NCI-H774 (cell line): ENCODE data around the gene SMYD5.

Source experiments
- DNase-seq: peaks from one replicate; lab custom pipeline; 2025; lab: John Stamatoyannopoulos, UW

SMYD5 gene

DNA sequence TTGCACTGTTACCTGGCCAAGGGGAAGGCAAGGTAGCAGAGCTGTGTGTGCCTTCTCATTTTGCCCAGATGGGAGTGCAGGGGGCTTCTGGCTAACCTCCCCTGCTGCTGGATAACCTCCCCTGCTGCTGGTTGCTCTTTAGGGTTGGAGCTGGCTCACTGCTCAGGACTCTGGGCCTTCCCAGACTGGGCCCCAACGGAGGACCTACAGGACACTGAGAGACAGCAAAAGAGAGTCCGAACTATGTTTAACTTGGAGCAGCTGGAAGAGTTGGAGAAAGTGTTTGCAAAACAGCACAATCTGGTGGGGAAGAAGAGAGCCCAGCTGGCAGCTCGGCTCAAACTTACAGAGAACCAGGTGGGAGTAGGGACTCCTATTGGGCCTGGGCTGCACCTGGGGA lies 5.8 kb upstream of the SMYD5 start:
- no peak for DNase-seq

DNA sequence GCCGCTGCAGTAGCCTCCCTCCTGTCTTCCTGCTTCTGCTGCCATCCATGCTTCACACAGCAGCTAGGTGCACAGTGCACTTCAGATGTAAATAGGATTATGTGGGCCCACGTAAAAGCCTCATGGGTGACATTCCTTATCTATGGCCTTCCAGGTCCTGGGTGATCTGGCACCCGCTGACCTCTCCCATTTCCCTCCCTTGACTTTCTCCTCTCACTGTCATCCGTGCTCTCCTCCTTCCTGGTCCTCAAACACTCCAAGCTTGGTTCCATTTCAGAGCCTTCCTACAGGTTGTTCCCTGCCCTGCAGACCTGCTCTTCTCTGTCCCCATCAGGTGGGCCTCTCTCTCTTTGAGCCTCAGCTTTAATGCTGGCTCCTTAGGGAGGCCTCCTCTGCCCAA lies 4.0 kb upstream of the SMYD5 start:
- no peak for DNase-seq

DNA sequence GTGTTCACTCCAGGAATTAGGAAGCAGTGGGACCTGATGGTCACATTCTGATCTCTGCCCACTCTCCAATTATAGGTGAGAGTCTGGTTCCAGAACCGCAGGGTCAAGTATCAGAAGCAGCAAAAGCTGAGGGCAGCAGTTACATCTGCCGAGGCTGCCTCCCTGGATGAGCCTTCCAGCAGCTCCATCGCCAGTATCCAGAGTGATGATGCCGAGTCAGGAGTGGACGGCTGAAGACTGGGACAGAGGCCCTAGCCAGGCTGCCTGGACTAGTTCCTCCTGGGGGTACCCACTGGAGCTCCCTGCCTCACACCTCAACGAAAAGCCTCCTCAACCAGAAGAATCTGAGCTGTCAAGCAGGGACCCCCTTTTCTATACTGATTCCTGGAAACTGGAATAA lies 3.3 kb upstream of the SMYD5 start:
- no peak for DNase-seq

DNA sequence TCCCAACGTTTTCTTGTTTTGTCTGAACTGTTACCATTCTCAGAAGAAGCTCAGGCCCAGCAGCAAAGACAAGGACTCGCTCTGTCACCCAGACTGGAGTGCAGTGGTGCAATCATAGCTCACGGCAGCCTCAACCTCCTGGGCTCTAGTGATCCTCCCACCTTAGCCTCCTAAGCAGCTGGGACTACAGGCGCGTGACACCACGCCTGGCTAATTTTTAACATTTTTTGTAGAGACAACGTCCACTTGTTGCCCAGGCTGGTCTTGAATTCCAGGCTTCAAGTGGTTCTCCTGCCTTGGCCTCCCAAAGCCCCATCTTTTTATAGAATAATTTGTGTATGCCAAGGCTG lies 2.0 kb upstream of the SMYD5 start:
- no peak for DNase-seq

- DNase-seq, result peak; percentile 35
Measured at GRCh38 chr2:73212448-73213176, 1.4 kb upstream of the SMYD5 start.

DNA sequence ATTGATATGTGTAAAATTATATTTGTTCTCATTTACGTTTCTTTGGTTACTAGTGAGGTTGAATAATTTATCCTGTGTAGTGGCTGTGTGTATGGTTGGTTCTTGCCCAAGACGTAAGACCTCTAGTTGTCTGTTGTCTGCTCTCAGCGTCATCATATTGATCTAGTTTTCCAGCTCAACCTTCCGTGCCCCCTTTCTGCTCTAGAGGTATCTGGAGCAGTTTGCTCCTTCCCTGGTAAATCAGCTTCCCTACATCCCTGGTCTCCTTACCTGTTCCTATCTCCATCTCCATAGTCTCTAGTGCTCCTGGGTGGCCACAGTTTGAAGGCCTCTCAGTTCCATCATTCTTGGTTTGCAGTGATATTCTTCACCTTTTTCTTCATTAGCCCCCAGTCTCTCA lies 1.2 kb downstream of the SMYD5 start:
- no peak for DNase-seq

- no peak for DNase-seq
Measured at GRCh38 chr2:73217160-73217559, 3.1 kb downstream of the SMYD5 start.

DNA sequence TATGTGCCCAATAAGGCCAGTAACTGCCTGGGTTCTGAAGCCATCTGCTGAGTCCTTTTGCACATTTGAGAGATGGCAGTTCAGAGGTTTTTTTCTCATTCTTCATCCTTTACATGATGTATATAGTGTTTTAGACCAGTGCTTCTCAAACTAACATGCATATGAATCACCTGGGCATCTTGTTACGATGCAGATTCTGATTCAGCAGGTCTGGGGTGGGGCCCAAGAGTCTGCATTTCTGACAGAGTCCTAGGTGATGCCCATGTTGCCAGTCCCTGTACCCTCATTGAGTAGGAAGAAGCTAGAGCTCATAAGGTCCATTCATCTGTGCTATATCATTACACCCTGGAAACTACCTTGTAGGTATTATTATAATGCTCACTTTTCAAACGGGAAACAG lies 3.8 kb downstream of the SMYD5 start:
- no peak for DNase-seq

DNA sequence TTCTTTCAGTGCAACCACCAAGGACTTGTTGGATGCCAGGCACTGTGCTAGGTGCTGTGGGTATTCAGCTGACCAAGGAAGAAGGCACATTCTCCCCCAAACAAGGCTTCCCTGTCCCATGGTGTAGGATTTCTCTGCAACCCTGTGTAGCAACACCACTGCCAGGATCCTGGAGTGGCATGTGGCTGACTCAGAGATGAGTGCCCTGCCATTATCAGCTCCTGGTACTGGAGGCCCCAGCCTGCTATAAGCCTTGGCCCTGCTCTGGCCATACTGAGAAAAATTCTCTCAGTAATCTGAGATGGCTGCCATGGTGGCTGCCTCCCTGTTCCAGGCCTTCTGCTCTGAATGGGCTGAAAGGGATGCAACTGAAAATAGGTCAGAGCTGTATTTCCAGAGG lies 4.3 kb downstream of the SMYD5 start:
- no peak for DNase-seq

DNA sequence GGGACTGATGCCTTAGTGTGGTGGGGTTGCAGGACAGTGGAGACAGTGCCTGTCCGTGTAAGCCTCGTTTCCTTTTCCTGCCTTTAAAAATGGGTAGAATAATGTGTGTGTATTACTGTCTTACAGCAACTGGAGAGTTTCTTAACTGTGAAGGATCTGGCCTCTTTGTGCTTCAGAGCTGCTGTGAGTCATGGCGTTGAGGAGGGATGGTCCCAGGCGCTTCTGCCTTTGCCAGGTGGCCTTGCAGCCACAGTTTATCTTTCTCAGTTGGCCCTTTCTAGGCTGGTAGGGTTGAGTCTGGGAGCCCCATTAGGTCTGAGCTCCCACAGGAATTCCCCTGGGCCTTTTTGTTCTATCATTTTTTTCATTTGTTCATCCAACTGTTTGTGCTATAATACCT lies 9.8 kb downstream of the SMYD5 start:
- no peak for DNase-seq

DNA sequence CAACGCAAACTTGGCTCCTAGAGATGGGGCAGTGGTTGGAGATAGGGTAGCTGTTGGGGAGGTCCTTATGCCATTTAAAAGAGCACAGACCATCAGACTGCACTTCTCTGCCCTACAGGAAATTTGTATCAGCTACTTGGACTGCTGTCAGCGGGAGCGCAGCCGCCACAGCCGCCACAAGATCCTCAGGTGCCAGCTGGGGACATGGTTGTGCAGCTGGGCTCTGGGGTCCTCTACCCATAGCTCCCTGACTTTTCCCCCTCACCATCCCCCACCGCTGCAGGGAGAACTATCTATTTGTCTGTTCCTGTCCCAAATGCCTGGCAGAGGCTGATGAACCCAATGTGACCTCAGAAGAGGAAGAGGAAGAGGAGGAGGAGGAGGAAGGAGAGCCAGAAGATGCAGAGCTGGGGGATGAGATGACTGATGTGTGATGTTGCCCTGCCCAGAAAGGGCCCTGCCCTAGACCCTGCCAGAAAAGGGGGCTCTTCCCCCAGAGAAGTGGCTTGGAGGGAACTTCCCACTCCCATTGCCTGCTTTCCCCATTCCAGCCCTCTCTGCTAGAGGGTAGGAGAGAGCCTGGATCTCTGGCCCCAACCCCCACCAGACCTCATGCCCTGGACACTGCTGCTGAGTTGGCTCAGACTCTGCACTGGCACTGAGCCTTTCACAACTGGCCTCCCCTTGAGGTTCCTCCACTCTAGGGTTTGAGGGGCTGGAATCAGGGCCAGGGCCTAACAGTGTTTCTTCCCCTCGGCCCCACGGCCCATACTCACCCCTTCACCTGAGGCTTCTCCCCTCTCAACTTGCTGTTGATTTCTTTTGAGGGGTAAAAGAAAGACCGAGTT lies 11.7 kb downstream of the SMYD5 start:
- DNase-seq, result no peak

- DNase-seq, result no peak
Measured at GRCh38 chr2:73227086-73227485, 13.0 kb downstream of the SMYD5 start.

DNA sequence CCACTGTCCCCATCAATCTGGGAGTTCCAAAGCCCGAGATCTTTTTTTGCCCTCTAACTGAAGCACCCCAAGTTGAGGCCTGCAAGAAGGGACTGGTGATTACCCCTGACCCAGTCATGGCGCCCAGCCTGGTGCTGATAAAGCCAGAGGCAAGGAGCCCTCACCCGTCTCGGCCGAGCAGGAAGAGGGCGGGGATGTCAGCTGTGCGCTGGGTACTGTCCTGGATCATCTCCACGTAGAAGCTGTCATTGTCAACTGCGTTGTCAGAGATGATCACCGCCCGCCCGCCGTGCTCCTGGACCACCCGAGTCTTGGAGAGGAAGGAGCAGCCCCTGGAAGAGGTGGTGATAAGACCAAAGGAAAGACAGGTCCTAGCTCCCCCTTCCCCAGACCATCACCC lies 14.6 kb downstream of the SMYD5 start:
- no peak for DNase-seq

DNA sequence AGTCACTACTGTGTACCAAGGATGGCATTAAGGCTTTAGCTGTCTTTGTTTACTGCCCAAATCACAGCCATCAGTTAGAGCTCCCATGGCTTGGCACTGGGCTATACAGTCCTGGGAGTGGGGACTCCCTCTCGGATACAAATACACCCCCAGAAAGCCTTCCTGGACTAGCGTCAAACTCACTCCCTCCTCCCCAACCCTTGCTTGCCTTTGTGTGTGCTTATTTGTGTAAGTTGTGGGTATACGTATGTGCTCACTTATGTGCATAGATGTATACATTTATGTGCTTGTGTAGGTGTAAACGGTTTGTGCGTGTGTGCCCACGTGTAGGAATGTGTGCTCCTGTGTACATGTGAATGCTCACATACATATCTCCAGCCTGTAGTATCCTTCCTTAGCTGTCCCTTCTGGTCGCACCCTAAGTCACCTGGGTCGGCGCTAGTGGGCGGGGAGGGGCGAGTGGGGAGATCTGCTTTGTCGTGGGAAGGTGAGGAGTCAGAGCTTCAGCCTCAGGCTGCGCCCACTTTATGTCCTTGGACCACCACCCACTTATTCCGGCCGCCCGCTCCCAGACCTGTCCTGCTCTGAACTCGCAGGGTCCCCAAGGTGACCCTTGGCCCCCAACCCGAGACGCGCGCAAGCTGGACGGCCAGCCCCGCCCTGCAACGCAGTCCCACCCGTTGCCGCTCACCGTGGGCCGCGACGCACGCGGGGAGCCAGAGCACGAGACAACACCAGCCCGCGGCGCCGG lies 18.5 kb downstream of the SMYD5 start:
- no peak for DNase-seq

DNA sequence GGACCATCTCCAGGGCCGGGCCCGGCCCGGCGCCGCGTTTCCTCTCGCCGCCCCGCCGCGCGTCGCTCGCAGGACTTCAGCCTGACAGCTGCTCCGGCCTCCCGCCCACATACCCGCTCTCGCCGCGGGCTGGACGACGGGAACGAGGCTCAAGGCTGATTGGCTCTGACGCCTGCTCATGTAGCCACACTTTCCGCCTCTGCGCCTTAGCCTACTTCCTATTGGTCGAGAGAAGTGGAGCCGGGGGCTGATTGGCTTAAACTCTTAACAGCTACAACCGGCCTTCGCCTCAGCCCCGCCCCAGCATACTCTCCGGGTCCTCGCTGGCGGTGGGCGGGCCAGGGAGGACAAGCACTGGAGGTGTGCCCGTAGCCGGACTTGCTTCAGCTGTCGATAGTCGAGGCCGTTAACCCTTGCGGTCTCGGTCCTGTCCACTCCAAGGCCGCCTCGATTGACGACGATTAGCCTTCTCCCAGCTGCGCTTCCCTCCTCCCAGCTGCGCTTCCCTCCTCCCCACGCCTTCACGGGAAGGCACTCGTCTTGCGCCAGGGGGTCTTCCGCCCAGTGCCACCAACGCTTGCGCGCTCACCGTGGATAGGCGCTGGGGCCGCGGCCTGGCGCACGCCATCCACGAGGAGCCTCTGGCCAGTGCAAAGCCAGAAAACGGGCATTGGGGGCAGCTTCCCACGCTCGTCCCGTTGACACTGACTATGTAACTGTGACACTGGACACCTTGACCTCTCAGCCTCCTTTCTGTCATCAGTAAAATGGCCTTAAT lies 19.3 kb downstream of the SMYD5 start, which contains the start of gene PRADC1:
TSS of gene PRADC1 (minus strand) at position 86 of the 778 bp plus-strand sequence. CDS start at position 7, 79 bp downstream.
- DNase-seq, result peak; percentile 99

- DNase-seq, result peak; percentile 85
Measured at GRCh38 chr2:73233932-73234832, 20.1 kb downstream of the SMYD5 start, which contains the start of gene CCT7. TSS of gene CCT7 (plus strand) at chr2:73234308. CDS start at chr2:73234379, 71 bp downstream.

GRCh38 chr2:73235315-73236028 lies 21.4 kb downstream of the SMYD5 start:
- no peak for DNase-seq

- DNase-seq, result no peak
Measured at GRCh38 chr2:73237168-73237567, 23.1 kb downstream of the SMYD5 start.

DNA sequence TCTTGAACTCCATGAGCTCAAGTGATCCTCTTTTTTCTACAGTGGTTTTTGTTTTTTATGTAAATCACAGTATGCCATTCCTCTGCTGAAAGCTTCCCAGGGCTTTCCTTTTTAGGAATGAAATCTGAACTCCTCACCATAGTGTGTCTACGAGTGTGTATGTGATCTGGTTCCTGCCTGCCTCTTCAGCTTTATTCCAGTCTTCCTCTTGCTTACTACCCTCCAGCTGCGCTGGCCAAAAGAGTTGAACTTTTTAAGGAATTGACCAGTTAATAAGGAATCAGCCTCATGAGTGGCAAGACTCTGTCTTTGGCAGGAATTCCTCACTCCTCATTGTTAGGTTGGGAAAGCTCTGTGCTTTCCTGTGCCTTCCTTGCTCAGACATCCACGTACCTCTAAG lies 24.1 kb downstream of the SMYD5 start:
- no peak for DNase-seq

DNA sequence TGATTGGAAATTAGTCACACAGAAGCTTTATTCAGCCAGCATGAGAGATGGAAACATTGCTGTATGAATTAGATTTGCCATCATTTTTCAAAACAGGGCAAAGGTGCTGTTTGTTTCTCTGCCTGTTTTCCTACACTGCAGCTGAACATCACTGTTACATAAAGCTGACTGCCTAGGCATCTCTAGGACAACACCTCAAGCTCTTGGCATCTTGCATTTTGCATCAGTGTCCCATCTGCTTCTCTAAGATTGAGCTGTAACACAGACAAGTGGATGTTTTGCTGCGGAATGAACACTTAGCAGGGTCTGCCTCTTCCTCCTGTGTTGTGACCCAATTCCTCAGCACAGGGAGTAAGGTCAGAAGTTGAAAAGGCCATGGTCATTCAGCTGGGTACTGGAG lies 24.9 kb downstream of the SMYD5 start:
- DNase-seq, result no peak
